LHCN-M2 (cell line): ENCODE results near the gene IL10RB. TPM values are rescaled to one million over a fixed set of nuclear protein-coding genes. Genes with fewer than 3 reads are reported as not detected.
"Not testable (repeated sequence)": the region's sequence is repeated elsewhere in the genome, so short reads cannot be mapped to it uniquely, and the experiment has no call there.

Experiments
- DNase-seq: peaks from one replicate; pipeline ENCODE4 v3.0.0-alpha.2; 2012; ENCODE audit warnings: low read depth
- polyA plus RNA-seq: library from polyadenylated mRNA; unstranded; fragments of >200 nt; gene quantifications from one replicate; pipeline ENCODE4 v1.2.1, GENCODE V29; 2012; ENCODE audit warnings: missing spikeins
- total RNA-seq: library from RNA; depleted of rRNA; stranded (reverse); fragments of >200 nt; gene quantifications from 2 replicates; pipeline ENCODE4 v1.2.3, GENCODE V29; 2014; rRNA removed

The IL10RB gene
- total RNA-seq = 38.5 and 40.7 TPM in 2 replicates
- polyA plus RNA-seq = 31.3 TPM

- peak; percentile 43 for DNase-seq
These were observed at the start of gene IL10RB for GRCh38 chr21:33266050-33266788. IL10RB (plus strand) TSS chr21:33266367; CDS start chr21:33266466, 99 bp downstream.

- DNase-seq = no peak
These were observed 49.0 kb upstream of the IL10RB start for GRCh38 chr21:33217138-33217520.

- DNase-seq = no peak
These were observed 46.9 kb upstream of the IL10RB start for GRCh38 chr21:33219300-33219699.

GRCh38 chr21:33219954-33220353 is 46.2 kb upstream of the IL10RB start:
- no peak for DNase-seq

GRCh38 chr21:33225376-33225775 is 40.8 kb upstream of the IL10RB start:
- not testable (repeated sequence) for DNase-seq

- no peak for DNase-seq
These were observed 37.7 kb upstream of the IL10RB start for GRCh38 chr21:33228455-33228854.

GRCh38 chr21:33229099-33229783 is 36.9 kb upstream of the IL10RB start:
- peak; percentile 26 for DNase-seq

GRCh38 chr21:33229784-33230544 is 36.2 kb upstream of the IL10RB start, which contains the start of gene IFNAR2:
IFNAR2 (plus strand) TSS chr21:33229938; CDS start chr21:33241923, 11,985 bp downstream.
- DNase-seq = peak; percentile 40

- peak; percentile 31 for DNase-seq
These were observed 35.4 kb upstream of the IL10RB start for GRCh38 chr21:33230545-33231324.

- DNase-seq = no peak
These were observed 34.6 kb upstream of the IL10RB start for GRCh38 chr21:33231526-33231925.

- no peak for DNase-seq
These were observed 33.7 kb upstream of the IL10RB start for GRCh38 chr21:33232291-33233034.

GRCh38 chr21:33234635-33235520 is 31.3 kb upstream of the IL10RB start:
- DNase-seq = no peak

GRCh38 chr21:33236013-33236686 is 30.0 kb upstream of the IL10RB start:
- no peak for DNase-seq

GRCh38 chr21:33236766-33237165 is 29.4 kb upstream of the IL10RB start:
- DNase-seq = no peak

GRCh38 chr21:33237486-33237885 is 28.7 kb upstream of the IL10RB start:
- no peak for DNase-seq

GRCh38 chr21:33238146-33238545 is 28.0 kb upstream of the IL10RB start:
- DNase-seq = no peak

- no peak for DNase-seq
These were observed 27.5 kb upstream of the IL10RB start for GRCh38 chr21:33238565-33239255.

GRCh38 chr21:33239559-33240127 is 26.5 kb upstream of the IL10RB start:
- not testable (repeated sequence) for DNase-seq
